Measurements from ENCODE around the gene TSHZ1. TPM values are rescaled to one million over a fixed set of nuclear protein-coding genes. Genes with fewer than 3 reads are reported as not detected.

Gene TSHZ1
- total RNA-seq, 1 donor = 15.6 TPM

DNA sequence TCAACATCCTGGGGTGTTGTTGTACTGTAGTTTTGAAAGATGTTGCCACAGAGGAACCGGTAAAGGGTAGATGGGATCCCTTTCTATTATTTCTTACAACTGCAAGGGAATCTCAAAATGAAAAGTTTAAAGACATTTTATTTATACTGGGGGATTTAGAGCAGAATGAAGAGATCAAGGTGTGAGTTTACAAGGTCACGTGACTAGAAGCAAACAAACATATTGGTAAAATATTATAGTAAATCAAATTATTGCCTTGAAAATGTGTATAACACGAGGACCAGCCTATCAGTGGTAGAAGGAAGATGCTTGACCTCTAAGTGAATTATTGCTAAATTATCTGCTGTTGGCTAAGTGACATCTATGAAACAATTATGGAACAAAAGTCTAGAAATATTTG, 119.7 kb downstream of the TSHZ1 start:
- no peak for DNase-seq (ENCODE audit: low read depth in 2 of 3, low spot score in 2 of 3)

DNA sequence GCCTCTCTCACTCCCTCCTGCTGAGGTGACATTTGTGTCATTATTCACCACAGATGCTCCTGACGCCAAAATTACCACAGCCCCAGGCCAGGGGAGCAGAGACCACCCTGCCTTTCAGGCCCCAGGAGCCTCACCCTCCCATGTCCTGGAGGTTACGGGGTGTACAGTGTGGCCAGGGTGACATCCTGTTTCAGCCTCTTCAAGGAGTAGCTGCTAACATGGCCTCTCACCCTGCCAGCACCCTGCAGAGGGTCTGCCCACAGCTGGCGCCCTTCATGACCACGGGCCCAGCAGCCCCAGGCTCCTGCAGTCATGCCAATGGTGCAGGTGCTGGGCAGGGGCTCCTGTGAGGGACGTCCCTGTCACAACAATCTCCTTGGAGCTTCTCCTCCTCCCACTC, 124.3 kb downstream of the TSHZ1 start:
- DNase-seq (ENCODE audit: low read depth in 2 of 3, low spot score in 2 of 3) = no peak

DNA sequence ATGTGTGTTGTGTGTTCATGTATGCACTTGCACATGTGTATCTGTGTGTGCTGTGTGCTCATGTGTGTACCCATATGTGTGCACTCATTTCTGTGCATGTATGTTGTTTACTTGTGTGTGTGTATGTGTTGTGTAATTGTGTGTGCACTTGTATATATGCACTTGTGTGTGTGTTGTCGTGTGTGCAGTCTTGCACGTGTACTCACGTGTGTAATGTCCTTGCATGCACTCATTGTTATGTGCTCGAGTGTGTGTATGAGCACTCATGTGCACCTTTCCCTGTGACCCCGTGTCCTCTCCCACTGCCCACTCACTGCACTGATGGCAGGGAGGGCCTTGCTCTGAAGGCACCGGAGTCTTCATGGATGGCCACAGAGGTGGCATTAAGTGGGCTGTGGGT, 124.9 kb downstream of the TSHZ1 start:
- no peak for DNase-seq (ENCODE audit: low read depth in 2 of 3, low spot score in 2 of 3)

DNA sequence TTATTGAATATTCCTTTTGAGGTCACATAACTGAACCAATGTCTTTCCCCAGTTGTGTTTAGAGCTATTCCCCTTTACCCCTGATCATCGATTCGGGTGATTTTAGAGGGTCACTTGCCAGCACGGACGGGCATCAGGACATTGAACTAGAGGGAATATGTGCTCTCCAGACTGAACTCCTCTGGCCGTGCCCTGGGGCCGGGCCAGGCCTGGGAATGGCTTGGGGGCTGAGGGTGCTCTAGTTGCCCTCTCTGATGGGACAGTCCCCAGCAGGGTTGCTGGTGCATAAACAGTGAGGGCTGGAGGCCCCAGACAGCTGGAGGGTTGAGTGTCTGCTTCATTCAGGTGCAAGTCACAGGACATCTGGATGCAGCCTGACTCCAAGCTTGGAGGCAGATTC, 126.2 kb downstream of the TSHZ1 start:
- DNase-seq (ENCODE audit: low read depth in 2 of 3, low spot score in 2 of 3) = no peak

DNA sequence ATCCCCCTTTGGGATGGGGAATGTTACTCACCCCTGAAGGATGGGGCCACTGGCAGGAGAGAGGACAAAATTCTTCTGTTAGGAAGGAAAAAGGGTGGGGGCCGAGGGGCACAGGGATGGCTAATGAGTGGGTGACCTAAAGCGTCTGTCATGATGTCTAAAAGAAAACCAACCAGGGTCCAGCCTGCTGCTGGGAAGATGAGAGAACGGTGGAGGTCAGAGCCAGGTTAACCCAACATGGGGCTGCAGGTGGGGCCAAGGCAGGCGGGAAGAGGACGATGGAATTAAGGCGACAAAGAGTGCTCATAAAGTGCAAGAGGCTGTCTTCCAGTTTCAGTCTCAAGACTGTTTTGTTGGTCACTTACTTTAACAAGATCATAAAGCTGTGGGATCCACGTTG, 126.8 kb downstream of the TSHZ1 start:
- no peak for DNase-seq (ENCODE audit: low read depth in 2 of 3, low spot score in 2 of 3)

DNA sequence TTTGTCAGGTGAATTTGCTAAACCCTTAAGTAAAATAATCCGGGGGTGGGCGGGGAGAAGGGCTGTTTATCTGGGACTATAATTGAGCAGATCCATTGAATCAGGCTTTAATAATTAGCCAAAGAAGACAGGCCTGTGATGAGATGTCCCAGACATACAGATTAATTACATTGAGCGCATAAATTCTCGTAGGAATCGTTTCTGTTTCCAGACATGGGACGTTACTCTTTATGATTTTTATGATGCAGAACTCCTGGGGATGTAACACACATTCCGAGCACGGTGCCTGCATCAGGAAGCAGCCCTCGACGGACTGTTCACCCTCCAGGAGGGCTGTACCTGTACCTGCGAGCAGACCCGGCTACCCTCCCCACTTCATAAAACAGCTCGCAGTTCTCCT, 128.0 kb downstream of the TSHZ1 start:
- no peak for DNase-seq (ENCODE audit: low read depth in 2 of 3, low spot score in 2 of 3)

Other genes starting within 250 kb of the TSHZ1 start
- 10.8 TPM for gene PTGR3, start 1.7 kb upstream of the TSHZ1 start, total RNA-seq
- not detected for gene SMIM21, start 216.9 kb downstream of the TSHZ1 start, total RNA-seq